ENCODE results near the gene TRPM3.

Gene TRPM3

GRCh38 chr9:70902171-70902570 is 219.2 kb downstream of the TRPM3 start:
- TF ChIP-seq CTCF (IDR thresholded peaks at IDR 0.05; ENCODE audit: low read depth, low read length, missing control alignments), result no peak
- DNase-seq (ENCODE audit: extremely low read depth, low read depth), result no peak
- H3K4me3 ChIP-seq (replicated peaks; ENCODE audit: low read depth, low read length), result no peak overlapping the region

GRCh38 chr9:70901746-70902145 is 219.7 kb downstream of the TRPM3 start:
- H3K4me3 ChIP-seq (replicated peaks; ENCODE audit: low read depth, low read length), result no peak overlapping the region
- no peak for TF ChIP-seq CTCF (IDR thresholded peaks at IDR 0.05; ENCODE audit: low read depth, low read length, missing control alignments)
- no peak for DNase-seq (ENCODE audit: extremely low read depth, low read depth)

- H3K4me3 ChIP-seq (replicated peaks; ENCODE audit: low read depth, low read length), result no peak overlapping the region
- TF ChIP-seq CTCF (IDR thresholded peaks at IDR 0.05; ENCODE audit: low read depth, low read length, missing control alignments), result no peak
- no peak for DNase-seq (ENCODE audit: extremely low read depth, low read depth)
Observed at GRCh38 chr9:70901013-70901412, 220.4 kb downstream of the TRPM3 start.

- no peak for TF ChIP-seq CTCF (IDR thresholded peaks at IDR 0.05; ENCODE audit: low read depth, low read length, missing control alignments)
- DNase-seq (ENCODE audit: extremely low read depth, low read depth), result no peak
- H3K4me3 ChIP-seq (replicated peaks; ENCODE audit: low read depth, low read length), result no peak overlapping the region
Observed at GRCh38 chr9:70893580-70894122, 227.8 kb downstream of the TRPM3 start.

- TF ChIP-seq CTCF (IDR thresholded peaks at IDR 0.05; ENCODE audit: low read depth, low read length, missing control alignments), result no peak
- no peak for DNase-seq (ENCODE audit: extremely low read depth, low read depth)
- H3K4me3 ChIP-seq (replicated peaks; ENCODE audit: low read depth, low read length), result no peak overlapping the region
Observed at GRCh38 chr9:70888471-70888870, 232.9 kb downstream of the TRPM3 start.

- DNase-seq (ENCODE audit: extremely low read depth, low read depth), result no peak
- H3K4me3 ChIP-seq (replicated peaks; ENCODE audit: low read depth, low read length), result no peak overlapping the region
- TF ChIP-seq CTCF (IDR thresholded peaks at IDR 0.05; ENCODE audit: low read depth, low read length, missing control alignments), result no peak
Observed at GRCh38 chr9:70887826-70888225, 233.6 kb downstream of the TRPM3 start.
